Common myeloid progenitor, CD34-positive (primary cell): Measurements from ENCODE around the gene RANBP3L.

ENCODE experiments used
- CTCF ChIA-PET: fragments of 350-600 bp; sonication (Branson Sonifier 250); formaldehyde crosslinking; loops from one replicate; lab custom pipeline; 2021; ENCODE audit warnings: antibody characterized with exemption; lab: Charles Lee
- POLR2A ChIA-PET: fragments of 350-600 bp; sonication (Branson Sonifier 250); formaldehyde crosslinking; loops from one replicate; lab custom pipeline; 2021; ENCODE audit warnings: antibody characterized with exemption; lab: Charles Lee
- DNase-seq, 3 donors: peaks; one replicate each; pipeline versions ENCODE4 v3.0.0 to v3.0.0-alpha.2; 2013
- H3K27ac ChIP-seq, 2 experiments: 1 replicate in 1 of 2; 2 replicates in 1 of 2; pipeline ENCODE4 v1.7.0; 2013; ENCODE audit warnings: inconsistent platforms in 2 of 2, low read length in 2 of 2, mild to moderate bottlenecking in 2 of 2, low read depth in 1 of 2, moderate library complexity in 1 of 2; ENCODE audit not compliant: severe bottlenecking in 2 of 2, insufficient read depth in 1 of 2, poor library complexity in 1 of 2
- H3K27me3 ChIP-seq, 5 experiments: replicated peaks in 2 of 5; 1 replicate in 3 of 5; 2 replicates in 2 of 5; pipeline versions ENCODE4 v1.6.1 to v1.7.0; 2013; ENCODE audit warnings: low read length in 4 of 5, mild to moderate bottlenecking in 2 of 5, moderate library complexity in 2 of 5, inconsistent platforms in 1 of 5; ENCODE audit not compliant: insufficient read depth in 5 of 5, control insufficient read depth in 4 of 5
- H3K36me3 ChIP-seq, 4 experiments: 1 replicate in 2 of 4; 2 replicates in 2 of 4; pipeline versions ENCODE4 v1.6.1 to v1.7.0; 2013; ENCODE audit warnings: low read length in 3 of 4, control low read depth in 1 of 4, mild to moderate bottlenecking in 1 of 4; ENCODE audit not compliant: control insufficient read depth in 4 of 4, insufficient read depth in 4 of 4
- H3K4me1 ChIP-seq, 4 experiments: 1 replicate in 3 of 4; 2 replicates in 1 of 4; pipeline versions ENCODE4 v1.6.1 to v1.7.1; 2013; ENCODE audit warnings: low read length in 3 of 4, mild to moderate bottlenecking in 3 of 4, control low read depth in 1 of 4, inconsistent platforms in 1 of 4, moderate library complexity in 1 of 4; ENCODE audit not compliant: control insufficient read depth in 4 of 4, insufficient read depth in 4 of 4; ENCODE audit errors: control extremely low read depth in 1 of 4
- H3K4me3 ChIP-seq, 7 experiments: 1 replicate in 4 of 7; 2 replicates in 3 of 7; pipeline versions ENCODE4 v1.5.1 to v1.7.0; 2013; ENCODE audit warnings: mild to moderate bottlenecking in 7 of 7, low read length in 6 of 7, moderate library complexity in 6 of 7, inconsistent platforms in 2 of 7, low read depth in 2 of 7, control low read depth in 1 of 7; ENCODE audit not compliant: insufficient read depth in 4 of 7, control insufficient read depth in 1 of 7; ENCODE audit errors: extremely low read depth in 1 of 7
- H3K9me3 ChIP-seq, 5 experiments: 1 replicate in 4 of 5; 2 replicates in 1 of 5; pipeline versions ENCODE4 v1.6.1 to v1.7.1; 2013; ENCODE audit warnings: low read length in 4 of 5, mild to moderate bottlenecking in 2 of 5, inconsistent platforms in 1 of 5, low read depth in 1 of 5, moderate library complexity in 1 of 5; ENCODE audit not compliant: control insufficient read depth in 4 of 5, insufficient read depth in 2 of 5; ENCODE audit errors: control extremely low read depth in 1 of 5
- WGBS: methylation state at CpG from one replicate; pipeline ENCODE4 v1.1.5; 2013; ENCODE audit not compliant: insufficient coverage; 5-methylcytosine and 5-hydroxymethylcytosine counted together

Gene RANBP3L

GRCh38 chr5:36253575-36253974 is 48.1 kb downstream of the RANBP3L start:
- no peaks in the 10 kb centered on the region for H3K27me3 ChIP-seq
- no peak for DNase-seq
- H3K4me1 ChIP-seq: no peaks in the 10 kb centered on the region
- no peak overlapping the region for H3K4me3 ChIP-seq
- ChIA-PET CTCF (interaction anchor here (2.3 kb wide), 1 partner anchor 12 kb away, joined by 10 read pairs; the partner anchor contains the start of gene NADK2), POLR2A (interaction anchor here (0.7 kb wide), 1 partner anchor 94 kb away, joined by 4 read pairs; no protein-coding TSS in a partner anchor)
- 100% methylated on average over 2 of the region's 4 CpGs for WGBS
- no peaks in the 10 kb centered on the region for H3K36me3 ChIP-seq
- no peak overlapping the region for H3K27ac ChIP-seq
- H3K9me3 ChIP-seq: no peaks in the 10 kb centered on the region

- no peak overlapping the region for H3K4me3 ChIP-seq
- ChIA-PET POLR2A (no interaction called here), CTCF (interaction anchor here (1.0 to 2.9 kb wide), 4 partner anchors 8 to 147 kb away, joined by 3 to 15 read pairs (median 8); partner anchors contain the start of gene NADK2)
- WGBS: 50% methylated on average over 2 of the region's 3 CpGs
- no peak for DNase-seq
- no peaks in the 10 kb centered on the region for H3K27me3 ChIP-seq
- no peaks in the 10 kb centered on the region for H3K36me3 ChIP-seq
- no peaks in the 10 kb centered on the region for H3K4me1 ChIP-seq
- no peak overlapping the region for H3K27ac ChIP-seq
- H3K9me3 ChIP-seq: no peaks in the 10 kb centered on the region
Observed at GRCh38 chr5:36252722-36253365, 48.9 kb downstream of the RANBP3L start.

GRCh38 chr5:36251218-36251617 is 50.5 kb downstream of the RANBP3L start:
- H3K36me3 ChIP-seq: no peaks in the 10 kb centered on the region
- H3K4me1 ChIP-seq: no peaks in the 10 kb centered on the region
- DNase-seq: no peak
- H3K27ac ChIP-seq: no peak overlapping the region
- H3K9me3 ChIP-seq: no peaks in the 10 kb centered on the region
- POLR2A ChIA-PET: no interaction called here
- H3K4me3 ChIP-seq: no peak overlapping the region
- CTCF ChIA-PET: interaction anchor here (1.0 to 2.9 kb wide), 2 partner anchors 14 to 54 kb away, joined by 3 to 15 read pairs; no protein-coding TSS in a partner anchor
- H3K27me3 ChIP-seq: no peaks in the 10 kb centered on the region
- WGBS: 100% methylated on average over 1 of the region's 3 CpGs

- H3K9me3 ChIP-seq: no peaks in the 10 kb centered on the region
- no peak overlapping the region for H3K4me3 ChIP-seq
- CTCF ChIA-PET: interaction anchor here (0.8 to 2.9 kb wide), 4 partner anchors 11 to 55 kb away, joined by 3 to 15 read pairs (median 3); no protein-coding TSS in a partner anchor
- H3K36me3 ChIP-seq: no peaks in the 10 kb centered on the region
- no peak overlapping the region for H3K27ac ChIP-seq
- no CpG with 5 or more reads among the region's 4 CpGs for WGBS
- DNase-seq: no peak
- no peaks in the 10 kb centered on the region for H3K27me3 ChIP-seq
- POLR2A ChIA-PET: no interaction called here
- H3K4me1 ChIP-seq: no peaks in the 10 kb centered on the region
Observed at GRCh38 chr5:36250427-36250826, 51.3 kb downstream of the RANBP3L start.

- no peak overlapping the region for H3K27ac ChIP-seq
- H3K36me3 ChIP-seq: no peaks in the 10 kb centered on the region
- CTCF ChIA-PET: interaction anchor here (3.8 kb wide), 1 partner anchor 19 kb away, joined by 13 read pairs; no protein-coding TSS in a partner anchor
- no peaks in the 10 kb centered on the region for H3K27me3 ChIP-seq
- peaks cover 0 to 8% (median 7%) of the 10 kb centered on the region in 4 experiments for H3K4me1 ChIP-seq
- no peak for DNase-seq
- POLR2A ChIA-PET: no interaction called here
- H3K9me3 ChIP-seq: no peaks in the 10 kb centered on the region
- H3K4me3 ChIP-seq: no peak overlapping the region
- WGBS: 100% methylated on average over 7 of the region's 10 CpGs
Observed at GRCh38 chr5:36246036-36246800, 55.5 kb downstream of the RANBP3L start.

GRCh38 chr5:36244076-36244475 is 57.6 kb downstream of the RANBP3L start:
- Histone ChIP-seq H3K4me3 (no peak overlapping the region), H3K36me3 (no peaks in the 10 kb centered on the region), H3K9me3 (no peaks in the 10 kb centered on the region), H3K4me1 (peaks cover 6 to 25% (median 18%) of the 10 kb centered on the region in 4 experiments), H3K27me3 (no peaks in the 10 kb centered on the region), H3K27ac (no peak overlapping the region)
- no CpG with 5 or more reads among the region's 3 CpGs for WGBS
- ChIA-PET CTCF (interaction anchor here (0.6 to 3.8 kb wide), 7 partner anchors 9 to 452 kb away, joined by 3 to 13 read pairs (median 3); no protein-coding TSS in a partner anchor), POLR2A (no interaction called here)
- no peak for DNase-seq
